Mucosa of descending colon (tissue), 3 donors: Measurements from ENCODE around the gene HS6ST2. TPM values are rescaled to one million over a fixed set of nuclear protein-coding genes. Genes with fewer than 3 reads are reported as not detected.

Experiments used
- ATAC-seq: fragments of 200-7000 bp; cut with Tn5 transposase; one replicate; pipeline ENCODE4 v1.9.1; 2020; ENCODE audit warnings: mild to moderate bottlenecking, moderate library complexity
- DNase-seq, 3 donors: peaks; one replicate each; pipeline ENCODE4 v3.0.0-alpha.2; 2020
- H3K36me3 ChIP-seq: fragments of 200-600 bp; one replicate; pipeline ENCODE4 v1.8.0; 2021; ENCODE audit warnings: low read depth, mild to moderate bottlenecking
- H3K4me1 ChIP-seq: fragments of 200-600 bp; one replicate; pipeline ENCODE4 v1.8.0; 2021; ENCODE audit warnings: low read depth, mild to moderate bottlenecking
- H3K4me3 ChIP-seq: fragments of 200-600 bp; one replicate; pipeline ENCODE4 v1.8.0; 2021; ENCODE audit warnings: mild to moderate bottlenecking
- H3K9me3 ChIP-seq: fragments of 200-600 bp; one replicate; pipeline ENCODE4 v1.8.0; 2021; ENCODE audit warnings: mild to moderate bottlenecking
- intact Hi-C, 2 donors: fragments of 100-400 bp; cut with DNase I in 1 of 2; cut with micrococcal nuclease in 1 of 2; formaldehyde crosslinking; loops; one replicate each; pipeline versions ENCODE4 v1.11.0 to v1.11.1; 2022; cut with DNase I, micrococcal nuclease
- total RNA-seq, 3 donors: library from RNA; stranded (reverse); fragmentation: NEBNext Ultra II Directional in 2 of 3; extraction: Animal tissue kit (Norgen Biotek cat#: 25700) in 2 of 3; gene quantifications; one replicate each; pipeline versions ENCODE4 v1.2.1 to v1.2.4, GENCODE V29; 2021 to 2023
- TF ChIP-seq, protein P1 (sequence below): fragments of 200-600 bp; IDR thresholded peaks from one replicate; pipeline ENCODE4 v1.8.0; 2022; ENCODE audit warnings: antibody characterized with exemption, mild to moderate bottlenecking
- donor health status: DM: no; HTN: no; CAD: no; lungs with moderate emphysema.
- donor health status: DM: no; HTN: no; CAD: no.
- donor health status: DM: no; HTN: yes; CAD: no.

The HS6ST2 gene
- total RNA-seq, 3 donors from 2014 or later = 0.38 to 1.5 (median 0.52) TPM

DNA sequence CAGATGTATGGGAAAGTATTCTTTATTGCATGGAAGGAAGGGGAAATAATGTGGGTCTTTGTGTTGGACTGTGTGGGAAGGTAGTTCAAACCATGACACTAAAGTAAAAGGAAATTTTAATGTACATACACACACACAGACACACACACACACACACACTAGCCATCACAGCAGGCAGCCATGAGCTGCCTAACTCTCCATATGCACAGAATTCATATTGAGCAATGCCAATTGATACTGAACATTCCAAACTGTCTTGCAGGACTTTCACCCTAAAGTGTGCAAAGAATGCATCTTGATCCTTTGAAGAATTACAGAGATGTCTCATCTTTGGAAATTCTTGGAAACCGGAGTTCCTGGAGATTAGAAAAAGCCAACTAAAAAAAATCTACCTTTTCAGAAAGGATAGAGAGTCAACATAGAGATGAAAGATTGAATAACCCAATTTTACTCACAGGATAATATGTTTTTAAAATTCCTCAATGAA is 349.0 kb downstream of the HS6ST2 start:
- Histone ChIP-seq H3K4me3 (no peak overlapping the region), H3K36me3 (no peaks in the 10 kb centered on the region), H3K9me3 (no peaks in the 10 kb centered on the region), H3K4me1 (no peaks in the 10 kb centered on the region)
- TF ChIP-seq, protein P1, sequence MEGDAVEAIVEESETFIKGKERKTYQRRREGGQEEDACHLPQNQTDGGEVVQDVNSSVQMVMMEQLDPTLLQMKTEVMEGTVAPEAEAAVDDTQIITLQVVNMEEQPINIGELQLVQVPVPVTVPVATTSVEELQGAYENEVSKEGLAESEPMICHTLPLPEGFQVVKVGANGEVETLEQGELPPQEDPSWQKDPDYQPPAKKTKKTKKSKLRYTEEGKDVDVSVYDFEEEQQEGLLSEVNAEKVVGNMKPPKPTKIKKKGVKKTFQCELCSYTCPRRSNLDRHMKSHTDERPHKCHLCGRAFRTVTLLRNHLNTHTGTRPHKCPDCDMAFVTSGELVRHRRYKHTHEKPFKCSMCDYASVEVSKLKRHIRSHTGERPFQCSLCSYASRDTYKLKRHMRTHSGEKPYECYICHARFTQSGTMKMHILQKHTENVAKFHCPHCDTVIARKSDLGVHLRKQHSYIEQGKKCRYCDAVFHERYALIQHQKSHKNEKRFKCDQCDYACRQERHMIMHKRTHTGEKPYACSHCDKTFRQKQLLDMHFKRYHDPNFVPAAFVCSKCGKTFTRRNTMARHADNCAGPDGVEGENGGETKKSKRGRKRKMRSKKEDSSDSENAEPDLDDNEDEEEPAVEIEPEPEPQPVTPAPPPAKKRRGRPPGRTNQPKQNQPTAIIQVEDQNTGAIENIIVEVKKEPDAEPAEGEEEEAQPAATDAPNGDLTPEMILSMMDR = no peak
- ATAC-seq (no peak), DNase-seq (no peak)
- intact Hi-C loops = no loop called here

GRCh38 chrX:132603700-132604286 is 354.6 kb downstream of the HS6ST2 start:
- intact Hi-C loops = no loop called here
- Histone ChIP-seq H3K9me3 (no peaks in the 10 kb centered on the region), H3K36me3 (no peaks in the 10 kb centered on the region), H3K4me3 (no peak overlapping the region), H3K4me1 (no peaks in the 10 kb centered on the region)
- ATAC-seq (no peak), DNase-seq (no peak)
- TF ChIP-seq, protein P1 = no peak

GRCh38 chrX:132602701-132603100 is 355.7 kb downstream of the HS6ST2 start:
- intact Hi-C loops = no loop called here
- ATAC-seq (no peak), DNase-seq (no peak)
- no peaks in the 10 kb centered on the region for H3K9me3 ChIP-seq
- TF ChIP-seq, protein P1 = no peak
- H3K36me3 ChIP-seq = no peaks in the 10 kb centered on the region
- H3K4me3 ChIP-seq = no peak overlapping the region
- no peaks in the 10 kb centered on the region for H3K4me1 ChIP-seq

DNA sequence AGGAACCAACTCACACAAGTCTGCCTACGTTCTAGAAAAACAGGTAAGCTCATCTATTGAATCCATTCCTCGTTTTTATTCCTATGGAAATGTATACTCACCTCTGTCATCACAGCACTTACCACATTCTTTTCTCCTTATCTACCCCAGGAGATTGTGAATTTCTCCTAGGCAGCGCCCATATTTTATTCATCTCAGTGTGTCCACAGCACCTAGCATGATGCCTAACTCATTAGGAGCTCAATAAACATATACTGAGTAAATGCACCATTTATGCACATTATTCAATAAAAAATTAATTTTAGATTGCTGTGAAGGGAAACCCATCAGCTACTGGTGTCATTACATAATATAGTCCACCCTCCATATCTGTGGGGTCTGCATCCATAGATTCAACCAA is 363.4 kb downstream of the HS6ST2 start:
- TF ChIP-seq, protein P1 = no peak
- no peak for DNase-seq
- Histone ChIP-seq H3K4me1 (no peaks in the 10 kb centered on the region), H3K36me3 (no peaks in the 10 kb centered on the region), H3K4me3 (no peak overlapping the region), H3K9me3 (no peaks in the 10 kb centered on the region)
- ATAC-seq = no peak
- intact Hi-C loops = no loop called here

DNA sequence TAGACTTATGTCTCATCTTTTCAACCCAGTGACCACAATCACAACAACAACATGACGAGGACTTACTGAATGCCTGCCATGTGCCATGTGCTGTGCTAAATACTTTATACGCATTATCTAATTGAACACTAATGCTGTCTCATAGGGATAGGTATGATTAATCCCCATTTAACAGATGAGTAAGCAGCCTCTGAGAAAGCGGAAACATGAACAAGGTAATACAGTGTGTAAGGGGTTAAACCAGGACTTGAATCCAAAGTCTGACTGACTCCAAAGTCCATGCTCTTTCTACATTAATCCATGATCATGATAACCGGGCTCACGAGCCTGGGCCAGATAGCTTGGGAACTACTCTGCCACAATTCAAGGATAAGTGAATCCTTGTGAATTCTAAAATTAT is 364.3 kb downstream of the HS6ST2 start:
- Histone ChIP-seq H3K9me3 (no peaks in the 10 kb centered on the region), H3K4me3 (no peak overlapping the region), H3K4me1 (no peaks in the 10 kb centered on the region), H3K36me3 (no peaks in the 10 kb centered on the region)
- no peak for ATAC-seq
- intact Hi-C loops = no loop called here
- DNase-seq = no peak
- TF ChIP-seq, protein P1 = no peak

DNA sequence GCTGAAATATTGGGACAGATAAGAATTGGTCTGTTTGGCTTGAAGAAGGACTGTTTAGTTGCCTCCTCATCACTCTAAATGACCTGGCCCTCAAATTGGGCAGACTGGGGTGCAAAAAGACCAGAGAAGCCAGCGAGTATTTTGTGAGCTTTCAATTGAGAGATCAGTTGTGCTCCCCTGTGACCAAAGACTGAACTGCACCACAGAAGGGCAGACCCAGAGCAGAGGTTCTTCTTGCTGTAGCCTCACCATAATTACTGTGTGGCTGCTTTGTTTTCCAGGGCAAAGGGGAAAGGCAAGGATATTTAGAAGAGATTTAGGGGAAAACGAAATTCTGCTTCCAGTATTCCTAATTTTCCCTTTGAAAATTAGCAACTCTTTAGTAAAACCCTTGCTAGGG is 365.5 kb downstream of the HS6ST2 start:
- DNase-seq (peak in 1 of 3 donors; percentile 12), ATAC-seq (no peak)
- no peak overlapping the region for H3K4me3 ChIP-seq
- no peaks in the 10 kb centered on the region for H3K36me3 ChIP-seq
- intact Hi-C loops = no loop called here
- no peaks in the 10 kb centered on the region for H3K9me3 ChIP-seq
- H3K4me1 ChIP-seq = no peaks in the 10 kb centered on the region
- TF ChIP-seq, protein P1 = no peak
